Activated CD4-positive, alpha-beta T cell treated with anti-CD3 and anti-CD28 coated beads, Interleukin-2, amount 10 ng/mL, durations not matched to agents 24 days and 14 days (primary cell): Measurements from ENCODE around the gene PXK. TPM values are rescaled to one million over a fixed set of nuclear protein-coding genes. Genes with fewer than 3 reads are reported as not detected.
"Not testable (repeated sequence)": the region's sequence is repeated elsewhere in the genome, so short reads cannot be mapped to it uniquely, and the experiment has no call there.

Experiments
- DNase-seq: peaks from one replicate; pipeline ENCODE4 v3.0.0; 2022
- H3K27ac Mint-ChIP-seq: one replicate; pipeline ENCODE4 v1.8.0; 2022; ENCODE audit warnings: mild to moderate bottlenecking, mixed read lengths
- H3K27me3 Mint-ChIP-seq: one replicate; pipeline ENCODE4 v1.8.0; 2022; ENCODE audit warnings: mixed read lengths
- H3K36me3 Mint-ChIP-seq: one replicate; pipeline ENCODE4 v1.8.0; 2022; ENCODE audit warnings: low read depth, mild to moderate bottlenecking, mixed read lengths
- H3K4me1 Mint-ChIP-seq: one replicate; pipeline ENCODE4 v1.8.0; 2021; ENCODE audit warnings: mixed read lengths
- H3K4me3 Mint-ChIP-seq: one replicate; pipeline ENCODE4 v1.8.0; 2022; ENCODE audit warnings: mild to moderate bottlenecking, moderate library complexity, mixed read lengths
- H3K9me3 Mint-ChIP-seq: one replicate; pipeline ENCODE4 v1.8.0; 2021; ENCODE audit warnings: mixed read lengths
- intact Hi-C: fragments of 100-400 bp; cut with micrococcal nuclease; formaldehyde crosslinking; loops from one replicate; pipeline ENCODE4 v1.15.1; 2023
- total RNA-seq: library from RNA; stranded (reverse); gene quantifications from 2 replicates; pipeline ENCODE4 v1.2.3, GENCODE V29; 2022

Gene PXK
- total RNA-seq, 1 donor from 2014 or later, result 45.7 TPM

- Mint-ChIP-seq H3K36me3 (peaks cover 18% of the 10 kb centered on the region), H3K27ac (peak overlapping the region; percentile 73), H3K4me1 (peaks cover 18% of the 10 kb centered on the region), H3K4me3 (peak overlapping the region; percentile 92), H3K27me3 (peaks cover 11% of the 10 kb centered on the region), H3K9me3 (no peaks in the 10 kb centered on the region)
- intact Hi-C loops, result loop anchor here (5.0 kb wide), 1 partner anchor 112 kb away; no protein-coding TSS in a partner anchor
- no peak for DNase-seq
Measured at GRCh38 chr3:58434168-58434504, 101.4 kb downstream of the PXK start.

- H3K4me1 Mint-ChIP-seq, result peaks cover 18% of the 10 kb centered on the region
- H3K36me3 Mint-ChIP-seq, result peaks cover 15% of the 10 kb centered on the region
- no peak for DNase-seq
- no peaks in the 10 kb centered on the region for H3K9me3 Mint-ChIP-seq
- no peak overlapping the region for H3K4me3 Mint-ChIP-seq
- H3K27me3 Mint-ChIP-seq, result peaks cover 11% of the 10 kb centered on the region
- H3K27ac Mint-ChIP-seq, result peak overlapping the region; percentile 13
- intact Hi-C loops, result loop anchor here (5.0 kb wide), 1 partner anchor 112 kb away; no protein-coding TSS in a partner anchor
Measured at GRCh38 chr3:58434511-58434910, 101.8 kb downstream of the PXK start.

GRCh38 chr3:58434990-58435389, 102.3 kb downstream of the PXK start:
- intact Hi-C loops, result loop anchor here (5.0 kb wide), 1 partner anchor 113 kb away; no protein-coding TSS in a partner anchor
- peaks cover 11% of the 10 kb centered on the region for H3K27me3 Mint-ChIP-seq
- H3K4me3 Mint-ChIP-seq, result no peak overlapping the region
- no peak for DNase-seq
- H3K9me3 Mint-ChIP-seq, result no peaks in the 10 kb centered on the region
- peaks cover 10% of the 10 kb centered on the region for H3K36me3 Mint-ChIP-seq
- no peak overlapping the region for H3K27ac Mint-ChIP-seq
- H3K4me1 Mint-ChIP-seq, result peaks cover 18% of the 10 kb centered on the region

- intact Hi-C loops, DNase-seq, H3K27ac Mint-ChIP-seq, H3K36me3 Mint-ChIP-seq, H3K4me3 Mint-ChIP-seq, H3K9me3 Mint-ChIP-seq: not testable (repeated sequence)
- H3K27me3 Mint-ChIP-seq, result peaks cover 15% of the 10 kb centered on the region
- peaks cover 12% of the 10 kb centered on the region for H3K4me1 Mint-ChIP-seq
Measured at GRCh38 chr3:58437276-58437675, 104.6 kb downstream of the PXK start.

GRCh38 chr3:58440996-58441355, 108.3 kb downstream of the PXK start:
- peaks cover 19% of the 10 kb centered on the region for H3K27me3 Mint-ChIP-seq
- H3K36me3 Mint-ChIP-seq, H3K9me3 Mint-ChIP-seq, H3K4me3 Mint-ChIP-seq, H3K27ac Mint-ChIP-seq, intact Hi-C loops, H3K4me1 Mint-ChIP-seq, DNase-seq: not testable (repeated sequence)

- no peak overlapping the region for H3K4me3 Mint-ChIP-seq
- no peak overlapping the region for H3K27ac Mint-ChIP-seq
- no peaks in the 10 kb centered on the region for H3K4me1 Mint-ChIP-seq
- H3K36me3 Mint-ChIP-seq, result no peaks in the 10 kb centered on the region
- intact Hi-C loops, result no loop called here
- H3K9me3 Mint-ChIP-seq, result no peaks in the 10 kb centered on the region
- DNase-seq, result no peak
- peaks cover 16% of the 10 kb centered on the region for H3K27me3 Mint-ChIP-seq
Measured at GRCh38 chr3:58441514-58442450, 109.1 kb downstream of the PXK start.

GRCh38 chr3:58452176-58452575, 119.5 kb downstream of the PXK start:
- Mint-ChIP-seq H3K9me3 (peaks cover 26% of the 10 kb centered on the region), H3K4me1 (no peaks in the 10 kb centered on the region), H3K36me3 (peaks cover 5% of the 10 kb centered on the region), H3K27ac (no peak overlapping the region), H3K27me3 (peaks cover 12% of the 10 kb centered on the region), H3K4me3 (no peak overlapping the region)
- intact Hi-C loops, result no loop called here
- no peak for DNase-seq

- H3K9me3 Mint-ChIP-seq, result peaks cover 14% of the 10 kb centered on the region
- H3K36me3 Mint-ChIP-seq, result peaks cover 5% of the 10 kb centered on the region
- H3K27me3 Mint-ChIP-seq, result peaks cover 7% of the 10 kb centered on the region
- H3K4me3 Mint-ChIP-seq, result no peak overlapping the region
- DNase-seq, result no peak
- H3K4me1 Mint-ChIP-seq, result peaks cover 7% of the 10 kb centered on the region
- H3K27ac Mint-ChIP-seq, result no peak overlapping the region
- intact Hi-C loops, result no loop called here
Measured at GRCh38 chr3:58459160-58459559, 126.5 kb downstream of the PXK start.

- intact Hi-C loops, result loop anchor here (1.0 kb wide), 4 partner anchors 8 to 69 kb away; partner anchors contain the start of genes KCTD6 and PDHB
- Mint-ChIP-seq H3K4me3 (no peak overlapping the region), H3K27me3 (peaks cover 6% of the 10 kb centered on the region), H3K9me3 (no peaks in the 10 kb centered on the region), H3K4me1 (peaks cover 11% of the 10 kb centered on the region), H3K36me3 (no peaks in the 10 kb centered on the region), H3K27ac (no peak overlapping the region)
- no peak for DNase-seq
Measured at GRCh38 chr3:58462829-58463180, 130.1 kb downstream of the PXK start.

- peaks cover 6% of the 10 kb centered on the region for H3K27me3 Mint-ChIP-seq
- no peak overlapping the region for H3K4me3 Mint-ChIP-seq
- no peaks in the 10 kb centered on the region for H3K9me3 Mint-ChIP-seq
- H3K4me1 Mint-ChIP-seq, result peaks cover 11% of the 10 kb centered on the region
- DNase-seq, result peak; percentile 90
- H3K27ac Mint-ChIP-seq, result peak overlapping the region; percentile 65
- no peaks in the 10 kb centered on the region for H3K36me3 Mint-ChIP-seq
- intact Hi-C loops, result loop anchor here (1.0 kb wide), 4 partner anchors 8 to 69 kb away; partner anchors contain the start of genes KCTD6 and PDHB
Measured at GRCh38 chr3:58463181-58463941, 130.7 kb downstream of the PXK start.

GRCh38 chr3:58463942-58464271, 131.2 kb downstream of the PXK start:
- H3K36me3 Mint-ChIP-seq, result no peaks in the 10 kb centered on the region
- H3K4me1 Mint-ChIP-seq, result peaks cover 11% of the 10 kb centered on the region
- intact Hi-C loops, result loop anchor here (1.0 kb wide), 4 partner anchors 7 to 68 kb away; partner anchors contain the start of genes KCTD6 and PDHB
- H3K27ac Mint-ChIP-seq, result peak overlapping the region; percentile 65
- peaks cover 6% of the 10 kb centered on the region for H3K27me3 Mint-ChIP-seq
- H3K4me3 Mint-ChIP-seq, result no peak overlapping the region
- no peaks in the 10 kb centered on the region for H3K9me3 Mint-ChIP-seq
- DNase-seq, result no peak

GRCh38 chr3:58464866-58465265, 132.2 kb downstream of the PXK start:
- no peak for DNase-seq
- Mint-ChIP-seq H3K36me3 (no peaks in the 10 kb centered on the region), H3K27me3 (peaks cover 6% of the 10 kb centered on the region), H3K9me3 (no peaks in the 10 kb centered on the region), H3K27ac (no peak overlapping the region), H3K4me1 (peaks cover 13% of the 10 kb centered on the region), H3K4me3 (no peak overlapping the region)
- intact Hi-C loops, result no loop called here

- Mint-ChIP-seq H3K27me3 (peaks cover 4% of the 10 kb centered on the region), H3K4me3 (no peak overlapping the region), H3K9me3 (no peaks in the 10 kb centered on the region), H3K4me1 (peaks cover 30% of the 10 kb centered on the region), H3K27ac (no peak overlapping the region), H3K36me3 (no peaks in the 10 kb centered on the region)
- intact Hi-C loops, result no loop called here
- no peak for DNase-seq
Measured at GRCh38 chr3:58466899-58467563, 134.3 kb downstream of the PXK start.

- H3K4me3 Mint-ChIP-seq, result no peak overlapping the region
- no peaks in the 10 kb centered on the region for H3K36me3 Mint-ChIP-seq
- H3K9me3 Mint-ChIP-seq, result no peaks in the 10 kb centered on the region
- intact Hi-C loops, result no loop called here
- peaks cover 4% of the 10 kb centered on the region for H3K27me3 Mint-ChIP-seq
- H3K4me1 Mint-ChIP-seq, result peaks cover 36% of the 10 kb centered on the region
- no peak overlapping the region for H3K27ac Mint-ChIP-seq
- DNase-seq, result no peak
Measured at GRCh38 chr3:58469096-58469495, 136.4 kb downstream of the PXK start.
